Peyer's patch (tissue), 4 donors: ENCODE measurements around the gene CRCP.

ENCODE experiments used
- CTCF ChIP-seq, 6 experiments: fragments of 450-650 bp in 4 of 6; fragments of 200-600 bp in 2 of 6; sonication (generic) in 1 of 6; IDR thresholded peaks; one replicate each; pipeline ENCODE4 v1.5.1; 2017 to 2019; ENCODE audit warnings: antibody characterized with exemption in 6 of 6, mild to moderate bottlenecking in 3 of 6, moderate library complexity in 1 of 6
- POLR2A ChIP-seq, 2 donors: fragments of 450-650 bp; IDR thresholded peaks; one replicate each; pipeline ENCODE4 v1.5.1; 2017; ENCODE audit warnings: antibody characterized with exemption in 2 of 2, mild to moderate bottlenecking in 2 of 2, moderate library complexity in 2 of 2

- TF ChIP-seq CTCF (IDR thresholded peaks at IDR 0.05) (no peak), POLR2A (IDR thresholded peaks at IDR 0.05) (no peak)
These were observed 29.3 kb downstream of the CRCP start for GRCh38 chr7:66143876-66144332.
